ENCODE data around the gene SMG6. TPM values are rescaled to one million over a fixed set of nuclear protein-coding genes. Genes with fewer than 3 reads are reported as not detected.

Gene SMG6
- total and polyA plus RNA-seq, 2 experiments from 2014 or later: 23.0 to 50.8 TPM

DNA sequence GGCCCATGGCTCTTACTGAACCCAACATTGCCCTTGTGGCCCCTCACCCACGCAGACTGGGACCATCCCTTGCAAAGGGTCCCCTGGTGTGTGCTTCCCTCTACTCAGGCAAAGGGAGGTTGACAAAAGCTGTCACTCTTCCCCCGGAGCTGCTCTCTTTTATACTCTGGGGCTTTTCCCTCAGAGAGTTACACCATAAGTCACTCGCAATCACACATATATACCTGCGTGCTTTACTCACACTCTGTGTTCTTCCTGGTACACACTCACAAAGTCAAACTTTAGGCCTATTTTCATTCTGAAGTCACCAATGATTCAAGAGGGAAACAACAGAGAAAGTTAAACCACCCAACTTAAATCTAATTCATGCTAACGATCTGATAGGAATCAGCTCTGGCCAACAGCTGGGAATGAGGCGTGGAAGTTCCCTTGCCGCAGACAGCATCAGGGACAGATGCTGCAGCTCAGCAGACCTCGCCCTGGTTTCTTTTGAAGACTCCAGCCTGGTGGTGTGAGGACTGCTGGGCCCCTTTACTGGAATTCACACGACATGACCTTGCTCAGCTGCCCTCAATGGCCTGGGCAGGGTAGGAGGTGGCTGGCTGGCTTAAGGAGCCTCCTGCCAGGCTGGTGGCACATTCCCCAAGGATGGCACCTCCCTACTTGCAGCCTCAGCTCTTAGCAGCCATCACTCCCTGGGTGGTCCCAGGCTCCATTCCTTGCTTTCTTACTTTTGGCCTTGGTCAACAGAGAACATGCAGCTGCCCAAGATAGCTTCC is 221.4 kb downstream of the SMG6 start:
- no peak overlapping the region for H3K4me3 ChIP-seq
- DNase-seq (ENCODE audit: low read depth in 1 of 2, low spot score in 1 of 2): no peak
- peaks cover 57% of the 10 kb centered on the region for H3K4me1 ChIP-seq (ENCODE audit: low read depth)
- TF ChIP-seq, protein P1, sequence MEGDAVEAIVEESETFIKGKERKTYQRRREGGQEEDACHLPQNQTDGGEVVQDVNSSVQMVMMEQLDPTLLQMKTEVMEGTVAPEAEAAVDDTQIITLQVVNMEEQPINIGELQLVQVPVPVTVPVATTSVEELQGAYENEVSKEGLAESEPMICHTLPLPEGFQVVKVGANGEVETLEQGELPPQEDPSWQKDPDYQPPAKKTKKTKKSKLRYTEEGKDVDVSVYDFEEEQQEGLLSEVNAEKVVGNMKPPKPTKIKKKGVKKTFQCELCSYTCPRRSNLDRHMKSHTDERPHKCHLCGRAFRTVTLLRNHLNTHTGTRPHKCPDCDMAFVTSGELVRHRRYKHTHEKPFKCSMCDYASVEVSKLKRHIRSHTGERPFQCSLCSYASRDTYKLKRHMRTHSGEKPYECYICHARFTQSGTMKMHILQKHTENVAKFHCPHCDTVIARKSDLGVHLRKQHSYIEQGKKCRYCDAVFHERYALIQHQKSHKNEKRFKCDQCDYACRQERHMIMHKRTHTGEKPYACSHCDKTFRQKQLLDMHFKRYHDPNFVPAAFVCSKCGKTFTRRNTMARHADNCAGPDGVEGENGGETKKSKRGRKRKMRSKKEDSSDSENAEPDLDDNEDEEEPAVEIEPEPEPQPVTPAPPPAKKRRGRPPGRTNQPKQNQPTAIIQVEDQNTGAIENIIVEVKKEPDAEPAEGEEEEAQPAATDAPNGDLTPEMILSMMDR (IDR thresholded peaks at IDR 0.05; ENCODE audit: low read depth, low read length): no peak
- H3K9me3 ChIP-seq (ENCODE audit: low read depth): no peaks in the 10 kb centered on the region
- H3K36me3 ChIP-seq: peaks cover 20% of the 10 kb centered on the region
- H3K27ac ChIP-seq: peak overlapping the region; percentile 96
- H3K27me3 ChIP-seq: no peaks in the 10 kb centered on the region

DNA sequence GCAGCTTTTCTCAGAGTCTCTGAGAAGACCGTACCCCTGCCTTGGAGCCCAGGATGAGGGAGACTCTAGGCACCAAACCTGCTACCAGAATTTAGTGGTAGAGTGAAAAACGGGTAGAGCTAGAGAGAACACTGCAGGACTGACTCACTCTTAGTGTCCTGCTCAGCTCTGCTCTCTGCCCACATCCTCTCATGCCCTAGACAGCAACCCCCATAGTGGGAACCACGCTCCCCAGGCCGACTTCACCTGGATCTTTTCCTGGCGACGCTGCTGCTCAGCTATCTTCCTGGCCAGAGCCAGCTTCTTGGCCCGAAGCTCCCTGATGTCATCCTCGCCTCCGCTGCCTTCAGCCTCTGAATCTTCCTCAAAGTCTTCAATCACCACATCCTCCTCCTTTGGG is 222.0 kb downstream of the SMG6 start:
- Histone ChIP-seq H3K4me1 (ENCODE audit: low read depth) (peaks cover 57% of the 10 kb centered on the region), H3K36me3 (peaks cover 20% of the 10 kb centered on the region), H3K27me3 (no peaks in the 10 kb centered on the region), H3K4me3 (no peak overlapping the region), H3K9me3 (ENCODE audit: low read depth) (no peaks in the 10 kb centered on the region), H3K27ac (no peak overlapping the region)
- no peak for DNase-seq (ENCODE audit: low read depth in 1 of 2, low spot score in 1 of 2)
- TF ChIP-seq, protein P1 (IDR thresholded peaks at IDR 0.05; ENCODE audit: low read depth, low read length): no peak

DNA sequence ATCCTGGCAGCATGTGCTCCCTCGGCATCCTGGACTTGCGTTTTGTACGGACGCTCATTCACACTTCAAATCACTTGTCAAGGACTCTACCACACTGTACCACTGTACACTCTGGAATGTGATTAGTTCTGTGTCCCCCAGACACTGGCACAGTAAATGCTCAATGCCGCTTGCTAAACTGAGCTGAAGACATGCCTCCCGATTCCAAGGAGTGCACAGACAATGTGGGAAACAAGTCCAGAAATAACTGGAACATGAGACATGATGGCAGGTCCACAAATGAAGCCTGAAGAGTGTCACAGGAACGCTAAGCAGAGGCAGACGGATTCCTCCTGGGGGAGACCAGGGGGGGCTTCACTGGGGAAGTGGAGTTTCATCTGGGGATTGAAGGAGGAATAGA is 226.5 kb downstream of the SMG6 start:
- Histone ChIP-seq H3K27ac (peak overlapping the region; percentile 85), H3K4me3 (no peak overlapping the region), H3K36me3 (peaks cover 20% of the 10 kb centered on the region), H3K27me3 (no peaks in the 10 kb centered on the region), H3K9me3 (ENCODE audit: low read depth) (no peaks in the 10 kb centered on the region), H3K4me1 (ENCODE audit: low read depth) (peaks cover 35% of the 10 kb centered on the region)
- DNase-seq (ENCODE audit: low read depth in 1 of 2, low spot score in 1 of 2): no peak
- TF ChIP-seq, protein P1 (IDR thresholded peaks at IDR 0.05; ENCODE audit: low read depth, low read length): no peak

DNA sequence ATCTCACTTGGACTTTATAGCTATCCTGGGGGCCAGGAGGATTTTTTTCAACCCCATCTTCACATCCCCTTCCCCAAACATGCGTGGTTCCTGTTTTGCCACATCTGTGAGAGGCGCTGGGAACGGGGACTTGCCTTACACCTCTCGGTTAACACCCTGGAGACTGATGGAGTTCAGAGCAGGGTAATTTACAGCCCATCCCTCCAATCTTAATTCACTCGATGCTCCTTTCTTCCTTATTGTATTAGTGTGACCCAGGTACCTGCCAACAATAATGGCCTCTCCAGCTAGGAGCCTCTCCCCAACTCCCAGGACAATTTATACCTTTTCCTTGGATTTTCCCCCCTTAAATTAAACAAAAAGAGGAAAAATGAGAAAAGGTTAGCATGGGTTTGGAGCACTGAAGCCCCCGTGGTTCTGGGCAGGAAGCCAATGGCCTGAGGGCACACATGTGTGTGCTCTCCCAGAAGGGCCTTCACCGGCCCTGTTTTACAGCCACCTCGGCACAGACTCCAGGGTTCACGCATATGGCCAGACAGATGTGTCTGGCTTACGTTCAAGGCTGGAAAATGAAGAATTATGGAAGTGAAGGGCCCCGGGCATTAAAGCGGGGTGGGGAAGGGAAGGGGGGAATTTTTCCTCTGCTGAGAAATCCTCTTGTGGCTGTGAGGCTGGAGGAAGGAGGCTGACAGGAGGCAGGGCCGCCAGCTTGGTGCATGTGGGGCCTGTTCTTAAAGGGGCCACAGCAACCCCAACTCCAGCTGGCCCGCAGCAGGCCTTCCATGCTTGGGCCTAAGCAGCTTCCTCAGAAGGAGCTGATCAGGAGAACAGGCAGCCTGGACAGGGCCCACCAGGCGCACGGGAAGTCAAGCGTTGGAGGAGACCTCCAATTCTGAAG is 227.2 kb downstream of the SMG6 start:
- Histone ChIP-seq H3K4me3 (no peak overlapping the region), H3K36me3 (peaks cover 14% of the 10 kb centered on the region), H3K27ac (peak overlapping the region; percentile 85), H3K4me1 (ENCODE audit: low read depth) (peaks cover 35% of the 10 kb centered on the region), H3K27me3 (no peaks in the 10 kb centered on the region), H3K9me3 (ENCODE audit: low read depth) (no peaks in the 10 kb centered on the region)
- DNase-seq (ENCODE audit: low read depth in 1 of 2, low spot score in 1 of 2): peak in 1 of 2 donors; percentile 37
- TF ChIP-seq, protein P1 (IDR thresholded peaks at IDR 0.05; ENCODE audit: low read depth, low read length): no peak

DNA sequence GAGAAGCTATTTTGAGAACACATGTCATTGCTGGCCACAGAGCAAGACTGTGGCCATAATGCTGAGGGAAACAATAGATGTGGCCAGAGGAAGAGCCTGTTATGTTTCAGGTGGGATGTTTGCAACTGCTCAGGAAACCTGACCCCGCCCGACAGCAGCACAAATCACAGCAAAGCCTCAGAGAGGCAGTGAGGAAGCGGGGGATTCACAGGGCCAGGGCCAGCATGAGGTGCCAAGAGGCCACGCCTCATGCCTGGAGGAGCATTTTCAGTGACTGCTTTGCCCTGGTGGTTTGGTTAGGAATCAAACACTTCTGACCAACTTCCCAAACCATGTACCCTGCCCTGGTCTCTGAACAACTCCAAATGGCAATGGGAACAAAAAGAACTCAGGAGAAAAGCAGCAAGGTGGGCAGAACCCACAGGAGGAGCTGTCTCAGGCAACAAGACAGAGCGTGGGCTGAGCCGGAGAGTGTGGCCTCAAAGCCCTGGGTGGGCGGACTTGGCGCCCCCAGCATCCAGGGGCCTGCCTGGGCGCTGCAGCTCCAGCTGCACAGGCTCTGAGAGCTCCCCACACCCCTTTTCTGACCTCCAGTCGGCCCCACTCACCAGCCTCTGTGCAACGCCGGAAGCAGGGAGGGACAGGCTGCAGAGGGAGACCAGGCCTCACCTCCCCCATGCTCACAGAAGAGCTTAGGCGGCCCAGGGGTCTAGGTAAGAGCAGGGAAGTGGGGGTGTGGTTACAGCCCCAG is 228.1 kb downstream of the SMG6 start:
- H3K27me3 ChIP-seq: no peaks in the 10 kb centered on the region
- H3K4me1 ChIP-seq (ENCODE audit: low read depth): peaks cover 35% of the 10 kb centered on the region
- H3K36me3 ChIP-seq: peaks cover 12% of the 10 kb centered on the region
- DNase-seq (ENCODE audit: low read depth in 1 of 2, low spot score in 1 of 2): peak; percentile 39 to 74
- TF ChIP-seq, protein P1 (IDR thresholded peaks at IDR 0.05; ENCODE audit: low read depth, low read length): peak; percentile 11
- H3K27ac ChIP-seq: peak overlapping the region; percentile 85
- H3K4me3 ChIP-seq: no peak overlapping the region
- H3K9me3 ChIP-seq (ENCODE audit: low read depth): no peaks in the 10 kb centered on the region

Data from cardiac muscle cell (in vitro differentiated cells and primary cell).